Measurements from ENCODE around the gene TMEM86B.

TMEM86B gene

GRCh38 chr19:55230780-55231179, 2.2 kb upstream of the TMEM86B start:
- Histone ChIP-seq H3K4me3 (ENCODE audit: low read depth, low read length) (no peak overlapping the region), H3K4me1 (ENCODE audit: control insufficient read depth, insufficient read depth, low read length) (no peaks in the 10 kb centered on the region), H3K27ac (ENCODE audit: extremely low read depth, low read depth, low read length) (no peak overlapping the region), H3K36me3 (ENCODE audit: control insufficient read depth in 2 of 2, insufficient read depth in 1 of 2, low read length in 2 of 2) (peaks cover 6 to 83% of the 10 kb centered on the region in 2 experiments), H3K9me3 (ENCODE audit: control insufficient read depth, insufficient read depth, low read depth, low read length) (no peaks in the 10 kb centered on the region)
- ChIA-PET CTCF (no interaction called here), POLR2A (interaction anchor here (0.6 kb wide), 1 partner anchor 55 kb away, joined by 4 read pairs; no protein-coding TSS in a partner anchor)
- no peak for TF ChIP-seq ZNF645 (tag by site-specific recombination; IDR thresholded peaks at IDR 0.05)
- TF ChIP-seq ZNF10 (tag by site-specific recombination; IDR thresholded peaks at IDR 0.05): 0 out of 2 replicates have a peak, but pooled peaks have one; percentile 18

GRCh38 chr19:55230329-55230728, 1.8 kb upstream of the TMEM86B start:
- Histone ChIP-seq H3K4me3 (ENCODE audit: low read depth, low read length) (no peak overlapping the region), H3K36me3 (ENCODE audit: control insufficient read depth in 2 of 2, insufficient read depth in 1 of 2, low read length in 2 of 2) (peaks cover 4 to 83% of the 10 kb centered on the region in 2 experiments), H3K4me1 (ENCODE audit: control insufficient read depth, insufficient read depth, low read length) (no peaks in the 10 kb centered on the region), H3K9me3 (ENCODE audit: control insufficient read depth, insufficient read depth, low read depth, low read length) (no peaks in the 10 kb centered on the region), H3K27ac (ENCODE audit: extremely low read depth, low read depth, low read length) (no peak overlapping the region)
- TF ChIP-seq ZNF2 (tag by site-specific recombination; IDR thresholded peaks at IDR 0.05) (no peak), ZNF133 (tag by site-specific recombination; IDR thresholded peaks at IDR 0.05) (no peak), ZNF362 (tag by site-specific recombination; IDR thresholded peaks at IDR 0.05) (no peak), ZNF426 (tag by site-specific recombination; IDR thresholded peaks at IDR 0.05) (no peak), ZNF214 (tag by site-specific recombination; IDR thresholded peaks at IDR 0.05; ENCODE audit: borderline replicate concordance) (no peak), ZNF549 (tag by site-specific recombination; IDR thresholded peaks at IDR 0.05) (no peak), RBAK (tag by site-specific recombination; IDR thresholded peaks at IDR 0.05) (no peak), ZNF501 (tag by site-specific recombination; IDR thresholded peaks at IDR 0.05) (no peak), PRDM2 (tag by site-specific recombination; IDR thresholded peaks at IDR 0.05; ENCODE audit: borderline replicate concordance) (no peak), GLI4 (tag by site-specific recombination; IDR thresholded peaks at IDR 0.05) (no peak), ZNF513 (tag by site-specific recombination; IDR thresholded peaks at IDR 0.05) (no peak), ZNF449 (tag by site-specific recombination; IDR thresholded peaks at IDR 0.05) (no peak), SP3 (tag by site-specific recombination; IDR thresholded peaks at IDR 0.05) (no peak), ZNF701 (tag by site-specific recombination; IDR thresholded peaks at IDR 0.05) (no peak), BCL11B (tag by site-specific recombination; IDR thresholded peaks at IDR 0.05; ENCODE audit: low read depth) (no peak)
- POLR2A ChIA-PET: interaction anchor here (0.6 kb wide), 1 partner anchor 55 kb away, joined by 4 read pairs; no protein-coding TSS in a partner anchor
- CTCF ChIA-PET: no interaction called here
